ENCODE results near the gene NTRK3.

Gene NTRK3

GRCh38 chr15:88141269-88141889 is 115.2 kb downstream of the NTRK3 start:
- Histone ChIP-seq H3K27ac (ENCODE audit: low read depth, low read length, severe bottlenecking) (no peak overlapping the region), H3K36me3 (ENCODE audit: control insufficient read depth, insufficient read depth, low read length) (peaks cover 7% of the 10 kb centered on the region), H3K9me3 (ENCODE audit: control insufficient read depth, low read length) (no peaks in the 10 kb centered on the region), H3K4me1 (ENCODE audit: control insufficient read depth, insufficient read depth, low read length, poor library complexity, severe bottlenecking) (peaks cover 5% of the 10 kb centered on the region), H3K4me3 (ENCODE audit: extremely low read depth, insufficient read depth, low read length, poor library complexity, severe bottlenecking) (no peak overlapping the region)
- 94 to 100% methylated on average over 4 to 6 of the region's 6 CpGs for WGBS, 2 experiments (ENCODE audit: insufficient coverage in 2 of 2)

GRCh38 chr15:88140398-88140797 is 116.1 kb downstream of the NTRK3 start:
- H3K4me3 ChIP-seq (ENCODE audit: extremely low read depth, insufficient read depth, low read length, poor library complexity, severe bottlenecking): no peak overlapping the region
- WGBS, 2 experiments (ENCODE audit: insufficient coverage in 2 of 2): 94 to 100% methylated on average over 1 to 3 of the region's 4 CpGs
- no peak overlapping the region for H3K27ac ChIP-seq (ENCODE audit: low read depth, low read length, severe bottlenecking)
- peaks cover 5% of the 10 kb centered on the region for H3K4me1 ChIP-seq (ENCODE audit: control insufficient read depth, insufficient read depth, low read length, poor library complexity, severe bottlenecking)
- H3K36me3 ChIP-seq (ENCODE audit: control insufficient read depth, insufficient read depth, low read length): peaks cover 9% of the 10 kb centered on the region
- H3K9me3 ChIP-seq (ENCODE audit: control insufficient read depth, low read length): no peaks in the 10 kb centered on the region

- 71 to 81% methylated on average over 1 to 2 of the region's 2 CpGs for WGBS, 2 experiments (ENCODE audit: insufficient coverage in 2 of 2)
- Histone ChIP-seq H3K9me3 (ENCODE audit: control insufficient read depth, low read length) (no peaks in the 10 kb centered on the region), H3K36me3 (ENCODE audit: control insufficient read depth, insufficient read depth, low read length) (peaks cover 13% of the 10 kb centered on the region), H3K4me1 (ENCODE audit: control insufficient read depth, insufficient read depth, low read length, poor library complexity, severe bottlenecking) (peaks cover 5% of the 10 kb centered on the region), H3K27ac (ENCODE audit: low read depth, low read length, severe bottlenecking) (no peak overlapping the region), H3K4me3 (ENCODE audit: extremely low read depth, insufficient read depth, low read length, poor library complexity, severe bottlenecking) (no peak overlapping the region)
These were observed 116.6 kb downstream of the NTRK3 start for GRCh38 chr15:88139936-88140335.

- 86 to 98% methylated on average over 1 to 5 of the region's 6 CpGs for WGBS, 2 experiments (ENCODE audit: insufficient coverage in 2 of 2)
These were observed 122.7 kb downstream of the NTRK3 start for GRCh38 chr15:88133795-88134194.

GRCh38 chr15:88132499-88132898 is 124.0 kb downstream of the NTRK3 start:
- H3K4me1 ChIP-seq (ENCODE audit: control insufficient read depth, insufficient read depth, low read length, poor library complexity, severe bottlenecking): peaks cover 2% of the 10 kb centered on the region
- WGBS, 2 experiments (ENCODE audit: insufficient coverage in 2 of 2): 86% methylated on average over 4 of the region's 4 CpGs; no CpG with 5 or more reads in 1 of the 2 experiments
- no peaks in the 10 kb centered on the region for H3K9me3 ChIP-seq (ENCODE audit: control insufficient read depth, low read length)
- no peak overlapping the region for H3K27ac ChIP-seq (ENCODE audit: low read depth, low read length, severe bottlenecking)
- no peak overlapping the region for H3K4me3 ChIP-seq (ENCODE audit: extremely low read depth, insufficient read depth, low read length, poor library complexity, severe bottlenecking)
- peaks cover 19% of the 10 kb centered on the region for H3K36me3 ChIP-seq (ENCODE audit: control insufficient read depth, insufficient read depth, low read length)

More at GRCh38 chr15:88133795-88134194, 122.7 kb downstream of the NTRK3 start:
- Histone ChIP-seq H3K27ac (ENCODE audit: low read depth, low read length, severe bottlenecking) (no peak overlapping the region), H3K4me1 (ENCODE audit: control insufficient read depth, insufficient read depth, low read length, poor library complexity, severe bottlenecking) (peaks cover 2% of the 10 kb centered on the region), H3K36me3 (ENCODE audit: control insufficient read depth, insufficient read depth, low read length) (peaks cover 19% of the 10 kb centered on the region), H3K9me3 (ENCODE audit: control insufficient read depth, low read length) (no peaks in the 10 kb centered on the region), H3K4me3 (ENCODE audit: extremely low read depth, insufficient read depth, low read length, poor library complexity, severe bottlenecking) (no peak overlapping the region)

GRCh38 chr15:88131937-88132336 is 124.6 kb downstream of the NTRK3 start:
- H3K4me3 ChIP-seq (ENCODE audit: extremely low read depth, insufficient read depth, low read length, poor library complexity, severe bottlenecking): no peak overlapping the region
- peaks cover 2% of the 10 kb centered on the region for H3K4me1 ChIP-seq (ENCODE audit: control insufficient read depth, insufficient read depth, low read length, poor library complexity, severe bottlenecking)
- 95 to 100% methylated on average over 1 to 3 of the region's 4 CpGs for WGBS, 2 experiments (ENCODE audit: insufficient coverage in 2 of 2)
- H3K27ac ChIP-seq (ENCODE audit: low read depth, low read length, severe bottlenecking): no peak overlapping the region
- H3K9me3 ChIP-seq (ENCODE audit: control insufficient read depth, low read length): no peaks in the 10 kb centered on the region
- H3K36me3 ChIP-seq (ENCODE audit: control insufficient read depth, insufficient read depth, low read length): peaks cover 18% of the 10 kb centered on the region

GRCh38 chr15:88127432-88127790 is 129.1 kb downstream of the NTRK3 start:
- Histone ChIP-seq H3K9me3 (ENCODE audit: control insufficient read depth, low read length) (no peaks in the 10 kb centered on the region), H3K4me1 (ENCODE audit: control insufficient read depth, insufficient read depth, low read length, poor library complexity, severe bottlenecking) (peaks cover under 1% of the 10 kb centered on the region), H3K36me3 (ENCODE audit: control insufficient read depth, insufficient read depth, low read length) (no peaks in the 10 kb centered on the region), H3K27ac (ENCODE audit: low read depth, low read length, severe bottlenecking) (no peak overlapping the region), H3K4me3 (ENCODE audit: extremely low read depth, insufficient read depth, low read length, poor library complexity, severe bottlenecking) (no peak overlapping the region)

GRCh38 chr15:88126695-88127431 is 129.7 kb downstream of the NTRK3 start:
- Histone ChIP-seq H3K27ac (ENCODE audit: low read depth, low read length, severe bottlenecking) (no peak overlapping the region), H3K4me1 (ENCODE audit: control insufficient read depth, insufficient read depth, low read length, poor library complexity, severe bottlenecking) (no peaks in the 10 kb centered on the region), H3K9me3 (ENCODE audit: control insufficient read depth, low read length) (no peaks in the 10 kb centered on the region), H3K36me3 (ENCODE audit: control insufficient read depth, insufficient read depth, low read length) (no peaks in the 10 kb centered on the region), H3K4me3 (ENCODE audit: extremely low read depth, insufficient read depth, low read length, poor library complexity, severe bottlenecking) (no peak overlapping the region)
- 77 to 82% methylated on average over 2 to 3 of the region's 6 CpGs for WGBS, 2 experiments (ENCODE audit: insufficient coverage in 2 of 2)

GRCh38 chr15:88125576-88125975 is 131.0 kb downstream of the NTRK3 start:
- Histone ChIP-seq H3K36me3 (ENCODE audit: control insufficient read depth, insufficient read depth, low read length) (no peaks in the 10 kb centered on the region), H3K27ac (ENCODE audit: low read depth, low read length, severe bottlenecking) (no peak overlapping the region), H3K9me3 (ENCODE audit: control insufficient read depth, low read length) (no peaks in the 10 kb centered on the region), H3K4me1 (ENCODE audit: control insufficient read depth, insufficient read depth, low read length, poor library complexity, severe bottlenecking) (no peaks in the 10 kb centered on the region), H3K4me3 (ENCODE audit: extremely low read depth, insufficient read depth, low read length, poor library complexity, severe bottlenecking) (no peak overlapping the region)
- 88 to 89% methylated on average over 6 of the region's 7 CpGs for WGBS, 2 experiments (ENCODE audit: insufficient coverage in 2 of 2)

GRCh38 chr15:88124199-88124598 is 132.3 kb downstream of the NTRK3 start:
- Histone ChIP-seq H3K36me3 (ENCODE audit: control insufficient read depth, insufficient read depth, low read length) (no peaks in the 10 kb centered on the region), H3K27ac (ENCODE audit: low read depth, low read length, severe bottlenecking) (no peak overlapping the region), H3K9me3 (ENCODE audit: control insufficient read depth, low read length) (no peaks in the 10 kb centered on the region), H3K4me1 (ENCODE audit: control insufficient read depth, insufficient read depth, low read length, poor library complexity, severe bottlenecking) (no peaks in the 10 kb centered on the region), H3K4me3 (ENCODE audit: extremely low read depth, insufficient read depth, low read length, poor library complexity, severe bottlenecking) (no peak overlapping the region)
- WGBS, 2 experiments (ENCODE audit: insufficient coverage in 2 of 2): 73 to 81% methylated on average over 3 of the region's 5 CpGs

- no peaks in the 10 kb centered on the region for H3K4me1 ChIP-seq (ENCODE audit: control insufficient read depth, insufficient read depth, low read length, poor library complexity, severe bottlenecking)
- no peak overlapping the region for H3K27ac ChIP-seq (ENCODE audit: low read depth, low read length, severe bottlenecking)
- WGBS, 2 experiments (ENCODE audit: insufficient coverage in 2 of 2): no CpG with 5 or more reads among the region's 2 CpGs
- H3K4me3 ChIP-seq (ENCODE audit: extremely low read depth, insufficient read depth, low read length, poor library complexity, severe bottlenecking): no peak overlapping the region
- H3K9me3 ChIP-seq (ENCODE audit: control insufficient read depth, low read length): no peaks in the 10 kb centered on the region
- no peaks in the 10 kb centered on the region for H3K36me3 ChIP-seq (ENCODE audit: control insufficient read depth, insufficient read depth, low read length)
These were observed 134.5 kb downstream of the NTRK3 start for GRCh38 chr15:88121968-88122530.

Measured in mesodermal cell (in vitro differentiated cells).